NCI-H2029 (cell line): ENCODE data around the gene IMPA2.
"Not testable (repeated sequence)": the region's sequence is repeated elsewhere in the genome, so short reads cannot be mapped to it uniquely, and the experiment has no call there.

Experiments used
- DNase-seq: peaks from one replicate; lab custom pipeline; 2025; lab: John Stamatoyannopoulos, UW

Gene IMPA2

DNA sequence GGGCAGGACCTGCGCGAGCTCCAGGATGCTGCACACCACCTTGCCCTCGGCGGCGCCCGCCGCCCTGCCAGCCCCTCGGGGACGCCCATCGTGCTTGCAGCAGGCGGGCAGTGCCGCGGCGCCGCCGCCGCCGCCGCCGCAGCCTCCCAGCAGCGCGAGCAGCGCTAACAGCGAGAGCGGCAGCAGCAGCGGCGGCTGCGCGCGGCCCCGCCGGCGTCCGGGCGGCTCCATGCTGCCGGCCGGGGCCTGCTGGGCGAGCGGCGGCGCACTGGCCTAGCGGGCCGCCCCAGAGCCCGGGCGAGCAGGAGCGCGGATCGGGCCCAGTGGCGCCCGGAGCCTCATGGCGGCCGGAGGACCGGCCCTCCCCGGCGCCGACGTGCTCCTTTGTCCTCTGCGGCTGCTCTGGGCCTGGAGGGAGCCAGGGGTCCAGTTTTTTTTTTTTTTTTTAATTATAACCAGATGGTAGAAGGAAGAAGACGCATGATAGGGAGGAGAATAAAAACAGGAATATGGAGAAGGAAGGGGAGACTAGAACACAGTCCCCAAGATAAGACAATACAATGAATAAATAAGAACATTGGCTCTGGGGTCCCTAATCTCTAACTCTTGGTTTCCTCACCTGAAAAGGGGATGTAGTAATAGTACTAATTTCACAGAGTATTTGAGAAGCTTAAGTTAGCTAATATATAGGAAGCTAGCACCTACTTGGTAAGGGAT is 95.3 kb downstream of the IMPA2 start:
- DNase-seq = no peak

DNA sequence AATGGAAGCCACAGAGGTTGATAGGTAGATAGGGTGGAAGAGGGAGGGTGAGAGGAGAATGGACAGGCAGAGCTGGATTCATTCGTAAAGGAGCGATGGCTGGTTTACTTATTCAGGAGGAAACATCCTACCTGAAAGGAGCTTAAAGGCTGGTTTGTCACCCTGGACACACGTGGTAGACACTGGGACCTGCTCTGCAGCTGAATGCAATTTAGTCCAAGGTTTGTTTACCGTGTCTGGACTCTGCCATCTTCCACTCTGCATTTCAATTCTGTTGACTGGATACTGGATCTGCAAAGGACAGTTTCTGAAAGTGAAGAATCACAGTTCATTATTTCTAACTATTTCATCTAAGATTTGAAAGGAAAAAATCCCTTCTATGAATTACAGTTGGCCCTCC is 96.7 kb downstream of the IMPA2 start:
- not testable (repeated sequence) for DNase-seq

DNA sequence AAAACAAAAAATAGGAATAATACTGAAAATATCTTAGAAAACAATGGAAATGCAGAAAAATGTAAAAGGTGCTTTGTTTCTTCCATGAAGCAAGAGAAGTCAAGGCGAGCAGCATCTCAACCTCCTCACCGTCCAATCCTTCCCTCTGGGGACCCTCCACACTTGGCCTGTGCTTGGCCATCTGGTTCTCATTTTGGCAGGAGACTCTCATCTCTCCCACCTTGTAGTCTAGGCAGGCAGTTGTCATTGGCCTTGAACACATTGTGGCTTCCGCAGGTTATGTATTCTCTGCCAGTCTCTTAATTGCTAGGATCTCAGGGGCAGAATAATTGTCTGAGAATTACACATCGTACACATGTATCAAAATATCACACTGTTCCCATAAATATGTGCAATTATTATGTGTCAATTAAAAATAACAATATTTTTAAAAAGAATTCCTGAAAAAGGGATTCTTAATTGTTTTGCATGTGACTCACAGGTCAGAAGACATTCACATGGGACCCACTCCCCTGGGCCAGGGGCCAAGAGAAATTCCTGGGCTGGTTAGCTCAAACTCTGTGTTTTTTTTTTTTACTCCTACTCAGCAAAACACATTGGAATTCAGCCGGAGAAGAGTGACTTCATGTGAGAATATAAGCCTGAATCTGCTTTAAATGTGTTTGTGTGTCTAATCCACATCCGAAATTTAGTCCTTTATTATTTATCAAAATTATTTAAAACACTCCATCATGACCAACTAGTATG is 98.4 kb downstream of the IMPA2 start:
- no peak for DNase-seq
